OCI-LY3 (cell line): ENCODE measurements around the gene PXDC1.

ENCODE experiments used
- CTCF ChIP-seq: fragments of 200-600, 300-600 bp; sonication (generic); IDR thresholded peaks from 2 replicates; pipeline ENCODE4 v1.5.1; 2014; ENCODE audit warnings: antibody characterized with exemption, low read length, low read depth
- EZH2phosphoT487 ChIP-seq: fragments of 200-600 bp; shearing (Covaris generic); IDR thresholded peaks from 2 replicates; pipeline ENCODE4 v1.6.1; 2018; ENCODE audit warnings: antibody characterized with exemption, mixed run types, low read depth

DNA sequence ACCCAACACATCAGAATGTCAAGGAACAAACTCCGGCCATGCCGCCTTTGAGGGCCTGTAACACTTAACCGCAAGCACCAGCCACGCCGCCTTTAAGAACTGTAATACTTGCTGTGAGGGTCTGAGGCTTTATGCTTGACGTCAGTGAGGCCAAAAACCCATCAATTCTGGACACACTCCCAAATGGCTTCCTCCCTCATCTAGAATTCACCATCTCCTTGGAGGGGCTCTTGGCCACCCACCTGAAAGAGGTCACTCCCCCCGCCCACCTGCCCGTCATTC, 10.4 kb upstream of the PXDC1 start:
- TF ChIP-seq CTCF (no peak), EZH2phosphoT487 (no peak)
